ENCODE data around the gene RALGPS1. TPM values are rescaled to one million over a fixed set of nuclear protein-coding genes. Genes with fewer than 3 reads are reported as not detected.
A peak's percentile ranks its signal among the peaks of the same experiment; 100 is the strongest.

Gene RALGPS1
- total RNA-seq, 1 donor from 2014 or later = 3.2 TPM

- ATAC-seq (no peak), DNase-seq (ENCODE audit: low spot score) (no peak)
These were observed 177.5 kb downstream of the RALGPS1 start for GRCh38 chr9:127092041-127092608.

GRCh38 chr9:127093319-127094020, 178.9 kb downstream of the RALGPS1 start:
- ATAC-seq (no peak), DNase-seq (ENCODE audit: low spot score) (no peak)

- no peak for DNase-seq (ENCODE audit: low spot score)
- no peak for ATAC-seq
These were observed 180.8 kb downstream of the RALGPS1 start for GRCh38 chr9:127095411-127095810.

- ATAC-seq (no peak), DNase-seq (ENCODE audit: low spot score) (no peak)
These were observed 181.6 kb downstream of the RALGPS1 start for GRCh38 chr9:127096208-127096607.

- no peak for DNase-seq (ENCODE audit: low spot score)
These were observed 183.1 kb downstream of the RALGPS1 start for GRCh38 chr9:127097683-127098082.

DNA sequence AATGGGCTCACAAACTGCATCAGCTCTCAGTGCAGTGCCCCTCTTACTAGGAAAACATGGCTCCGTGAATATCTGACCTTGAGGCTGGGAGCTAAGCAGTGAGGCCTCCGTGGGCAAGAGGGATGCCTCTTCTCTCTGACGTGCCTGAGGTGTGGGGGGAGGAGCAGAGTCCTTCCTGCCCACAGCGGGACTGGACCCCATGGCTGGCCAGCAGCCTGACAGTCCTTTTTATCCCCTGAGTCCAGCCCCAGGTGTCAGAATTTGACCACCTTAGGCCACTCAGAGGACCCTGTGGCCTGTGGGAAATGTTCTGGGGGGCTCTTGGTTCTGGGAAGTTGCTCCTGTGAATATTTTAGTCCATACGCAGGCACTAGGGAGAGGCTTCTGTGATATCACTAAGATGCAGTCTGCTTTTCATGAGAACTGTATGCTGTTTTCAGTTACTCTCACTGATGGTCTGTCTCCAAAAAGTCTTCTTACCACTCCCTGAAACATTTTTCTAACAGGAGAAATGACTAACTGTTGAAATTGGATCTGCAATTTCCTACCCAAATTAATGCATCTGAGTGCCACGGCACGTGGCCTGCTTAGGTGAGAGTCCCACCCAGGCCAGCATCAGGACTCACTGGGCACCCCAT, 184.5 kb downstream of the RALGPS1 start:
- DNase-seq (ENCODE audit: low spot score) (no peak), ATAC-seq (no peak)

More at GRCh38 chr9:127097683-127098082, 183.1 kb downstream of the RALGPS1 start:
- ATAC-seq = no peak

GRCh38 chr9:127099664-127100063, 185.1 kb downstream of the RALGPS1 start:
- DNase-seq (ENCODE audit: low spot score) = no peak
- ATAC-seq = no peak

- no peak for ATAC-seq
- DNase-seq (ENCODE audit: low spot score) = no peak
These were observed 187.6 kb downstream of the RALGPS1 start for GRCh38 chr9:127102176-127102575.

GRCh38 chr9:127102788-127103187, 188.2 kb downstream of the RALGPS1 start:
- ATAC-seq = no peak
- no peak for DNase-seq (ENCODE audit: low spot score)

DNA sequence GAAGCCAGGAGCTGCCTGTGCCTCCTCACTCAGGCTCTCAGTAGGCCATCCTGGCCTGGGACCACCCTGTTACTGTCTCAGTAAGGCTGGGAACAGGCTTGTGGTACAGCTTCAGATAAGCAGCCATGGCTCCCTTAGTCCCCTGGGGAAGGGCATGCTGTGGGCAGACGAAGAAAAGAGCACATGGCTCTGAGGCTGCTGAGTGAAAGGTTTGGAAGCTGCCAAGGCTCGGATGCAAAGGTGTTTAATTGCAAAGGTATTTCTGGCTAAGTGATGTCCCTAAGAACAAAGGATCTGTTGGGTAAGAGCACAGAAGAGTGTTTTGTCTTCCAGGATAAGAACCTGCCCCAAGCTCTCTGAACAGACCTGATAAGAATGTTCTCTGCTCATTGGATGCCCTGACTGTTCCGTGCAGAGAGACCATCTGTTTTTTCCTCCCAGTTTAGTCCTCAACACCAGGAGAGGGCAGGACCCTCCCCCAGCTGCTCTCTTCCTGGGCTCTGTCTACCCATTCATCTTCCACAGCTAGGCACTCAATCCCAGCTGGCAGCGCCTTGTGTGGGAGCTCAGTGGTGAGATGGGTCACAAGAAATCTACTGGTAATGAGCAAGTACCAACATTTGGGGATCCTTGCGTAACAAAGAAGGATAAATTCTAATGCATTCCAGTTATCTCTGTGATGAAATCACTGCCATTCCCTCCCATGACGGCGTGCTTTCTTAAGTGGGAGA, 190.2 kb downstream of the RALGPS1 start:
- DNase-seq (ENCODE audit: low spot score) = no peak
- ATAC-seq = no peak

DNA sequence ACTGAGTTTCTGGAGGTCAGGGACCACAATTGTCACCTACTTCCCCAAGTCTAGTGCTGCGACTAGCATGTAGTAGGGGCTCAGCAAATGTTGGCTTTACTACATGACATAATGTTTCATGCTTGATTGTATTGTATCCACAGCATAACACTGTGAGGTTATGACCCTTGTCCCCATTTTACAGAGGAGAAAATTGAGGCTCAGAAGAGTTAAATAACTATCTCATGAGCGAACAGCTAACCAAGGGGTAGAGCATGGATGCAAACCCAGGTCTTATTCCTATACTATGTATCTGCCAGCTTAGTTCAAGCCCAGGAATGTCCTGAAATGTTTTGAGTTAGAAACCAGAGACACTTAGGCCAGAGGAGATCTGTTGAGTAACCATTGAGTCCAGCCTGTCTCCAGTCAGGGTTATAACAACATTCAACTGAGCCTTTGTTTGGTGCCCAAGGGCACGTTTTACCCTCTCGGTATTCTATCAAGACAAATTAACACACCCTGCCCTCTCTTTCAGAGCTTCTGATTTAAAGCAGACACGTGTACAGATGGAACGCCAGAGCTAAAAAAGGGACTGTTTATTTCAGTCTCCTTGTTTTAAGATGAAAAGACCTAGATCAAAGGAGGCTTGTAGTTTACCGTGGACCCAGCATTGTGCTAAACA, 191.4 kb downstream of the RALGPS1 start:
- ATAC-seq = no peak
- DNase-seq (ENCODE audit: low spot score) = no peak

GRCh38 chr9:127106466-127106855, 191.9 kb downstream of the RALGPS1 start:
- DNase-seq (ENCODE audit: low spot score) = no peak

GRCh38 chr9:127107171-127107928, 192.8 kb downstream of the RALGPS1 start:
- DNase-seq (ENCODE audit: low spot score) (no peak), ATAC-seq (no peak)

More at GRCh38 chr9:127106466-127106855, 191.9 kb downstream of the RALGPS1 start:
- no peak for ATAC-seq

DNA sequence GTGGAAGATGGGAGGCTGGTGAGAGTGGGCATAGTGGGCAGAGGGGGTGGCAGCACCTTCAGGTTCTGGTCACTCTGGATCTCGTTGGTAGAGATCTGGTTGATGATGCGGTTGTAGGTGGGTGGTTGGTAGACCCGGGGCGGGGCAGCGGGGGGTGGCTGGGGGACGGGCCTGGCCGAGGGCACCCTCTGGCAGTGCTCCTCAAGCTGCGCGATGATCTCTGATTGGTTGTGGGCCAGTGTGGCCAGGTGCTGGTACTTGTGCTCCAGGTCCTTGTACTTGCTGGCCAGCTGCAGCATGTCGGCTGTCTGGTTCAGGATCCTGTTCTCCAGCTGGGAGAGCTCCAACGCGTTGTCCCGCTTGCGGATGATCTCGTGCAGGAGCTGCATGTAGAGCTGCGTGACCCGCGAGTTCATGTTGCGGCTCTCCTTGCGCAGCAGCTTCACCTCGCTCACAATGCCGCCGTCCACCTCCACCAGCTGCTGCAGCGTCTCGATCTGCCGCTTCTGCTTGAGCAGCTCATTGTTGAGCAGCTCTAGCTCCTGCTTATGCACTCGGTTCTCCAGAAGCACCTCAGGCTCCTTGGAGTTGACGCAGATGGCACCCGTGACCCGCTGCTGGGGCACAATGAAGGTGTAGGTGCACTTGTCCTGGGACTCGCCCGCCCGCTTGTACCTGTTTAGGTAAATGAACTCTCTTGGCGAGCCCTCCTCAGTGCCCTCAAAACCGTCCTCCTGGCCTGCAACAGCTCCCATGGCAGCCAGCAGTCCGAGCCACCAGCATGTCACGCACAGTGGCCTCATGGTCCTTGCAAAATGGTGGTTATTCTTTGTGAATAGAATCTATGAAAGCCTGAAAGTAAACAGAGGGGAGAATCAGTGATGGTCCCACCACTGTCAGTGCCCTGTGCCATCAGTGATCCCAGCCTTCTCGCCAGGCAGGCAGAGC, 193.6 kb downstream of the RALGPS1 start:
- ATAC-seq = no peak
- DNase-seq (ENCODE audit: low spot score) = no peak

- ATAC-seq (peak; percentile 57), DNase-seq (ENCODE audit: low spot score) (no peak)
These were observed 194.7 kb downstream of the RALGPS1 start for GRCh38 chr9:127109212-127109711.

DNA sequence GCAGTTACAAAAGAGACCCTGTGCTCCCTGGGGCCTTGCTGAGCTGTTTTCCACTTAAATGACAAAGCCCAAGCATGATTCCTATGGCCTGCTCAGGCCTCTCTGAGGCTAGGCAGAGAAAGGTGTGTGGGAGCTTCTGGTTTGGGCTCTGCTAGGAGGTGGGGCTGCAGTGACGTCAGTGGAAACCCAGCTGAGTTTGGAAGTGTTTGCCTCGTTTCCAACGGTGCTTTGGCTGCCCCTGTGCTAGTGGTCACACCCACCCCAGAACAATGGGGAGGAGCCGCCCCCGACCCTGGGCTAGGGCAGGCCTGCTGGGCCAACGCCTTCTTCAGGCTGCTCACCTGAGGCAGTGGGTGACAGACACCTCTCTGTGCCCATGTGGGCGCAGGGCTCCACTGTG, 197.5 kb downstream of the RALGPS1 start:
- DNase-seq (ENCODE audit: low spot score) (no peak), ATAC-seq (no peak)

GRCh38 chr9:127112735-127113161, 198.2 kb downstream of the RALGPS1 start:
- DNase-seq (ENCODE audit: low spot score) (no peak), ATAC-seq (no peak)

DNA sequence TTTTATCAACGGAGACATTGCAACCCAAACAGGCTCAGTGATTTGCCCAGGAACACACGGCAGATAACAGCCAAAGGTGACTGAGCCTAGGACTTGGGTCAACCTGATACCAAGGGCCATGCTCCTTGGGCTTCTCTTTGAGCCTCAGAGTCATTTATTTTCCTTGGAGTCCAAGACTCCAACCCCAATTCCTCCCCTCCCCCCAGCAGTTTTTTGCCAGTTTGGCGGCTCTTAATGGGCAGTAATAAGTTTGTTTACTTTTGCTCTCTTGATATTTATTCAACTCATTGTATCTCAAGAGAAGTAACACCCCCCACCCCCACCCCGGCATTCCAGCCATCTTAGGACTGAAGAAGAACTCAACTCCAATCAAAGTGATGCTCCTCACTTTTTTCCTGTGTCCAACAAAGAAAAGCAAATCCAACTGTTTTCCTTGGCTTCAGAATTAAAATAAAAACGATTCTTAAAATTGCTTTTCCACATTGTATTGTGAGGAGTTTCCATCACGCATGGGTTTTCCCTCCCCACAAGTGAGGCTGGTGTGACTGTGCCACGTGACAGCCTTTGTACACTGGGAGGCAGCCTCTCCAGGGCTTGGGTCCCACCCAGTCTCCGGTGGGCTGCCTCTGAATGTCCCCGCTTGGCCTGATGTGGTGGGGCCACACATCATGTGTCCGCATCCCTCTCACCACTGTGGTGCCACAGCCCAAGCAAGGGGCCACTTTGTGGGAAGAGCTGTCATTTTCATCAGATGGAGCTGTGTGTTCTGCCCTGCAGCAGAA, 198.8 kb downstream of the RALGPS1 start:
- ATAC-seq (no peak), DNase-seq (ENCODE audit: low spot score) (no peak)
